IPS-18c (cell line): Measurements from ENCODE around the gene LEMD1.

Source experiments
- H3K4me3 ChIP-seq: 2 replicates; pipeline ENCODE4 v1.7.0; 2013; ENCODE audit warnings: low read depth, mild to moderate bottlenecking, low read length, moderate library complexity; ENCODE audit not compliant: insufficient read depth
- H3K9me3 ChIP-seq: one replicate; pipeline ENCODE4 v1.6.1; 2013; ENCODE audit warnings: mild to moderate bottlenecking, low read length, moderate library complexity; ENCODE audit not compliant: control insufficient read depth, insufficient read depth

Gene LEMD1

GRCh38 chr1:205332015-205332791 is 89.7 kb downstream of the LEMD1 start:
- H3K4me3 ChIP-seq, result no peak overlapping the region
- no peaks in the 10 kb centered on the region for H3K9me3 ChIP-seq
